AG09309 (cell line): Measurements from ENCODE around the gene SMARCA1.

Experiments
- DNase-seq: peaks from one replicate; pipeline ENCODE4 v3.0.0-alpha.2; 2010; ENCODE audit warnings: low read depth
- H3K4me3 ChIP-seq: 2 replicates; pipeline ENCODE4 v1.5.1; 2011; ENCODE audit warnings: mild to moderate bottlenecking, low read depth, low read length, moderate library complexity; ENCODE audit not compliant: control insufficient read depth
- TF ChIP-seq, protein P1 (sequence below): IDR thresholded peaks from 2 replicates; pipeline ENCODE4 v1.5.1; 2011; ENCODE audit warnings: mild to moderate bottlenecking, low read depth, low read length, inconsistent platforms; ENCODE audit not compliant: insufficient read depth, control insufficient read depth; ENCODE audit errors: missing control alignments

Gene SMARCA1

DNA sequence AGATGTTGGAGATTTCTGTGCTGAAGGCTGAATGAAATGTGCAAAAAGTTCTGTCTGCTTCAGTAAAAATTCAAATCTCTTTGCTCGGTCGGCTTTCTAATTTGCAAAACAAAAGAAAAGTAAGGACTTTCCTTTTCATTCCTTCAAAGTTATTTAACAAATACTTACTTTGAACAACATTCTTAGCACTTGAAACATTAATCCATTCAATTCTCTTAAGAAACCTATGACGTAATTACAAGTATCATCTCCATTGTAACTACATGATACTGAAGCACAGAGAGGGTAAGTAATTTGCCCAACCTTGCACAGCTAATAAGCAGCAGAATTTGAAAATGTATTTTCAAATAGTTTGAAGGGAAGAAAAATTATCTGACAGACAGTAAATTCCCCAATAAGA is 6.9 kb downstream of the SMARCA1 start:
- TF ChIP-seq, protein P1, sequence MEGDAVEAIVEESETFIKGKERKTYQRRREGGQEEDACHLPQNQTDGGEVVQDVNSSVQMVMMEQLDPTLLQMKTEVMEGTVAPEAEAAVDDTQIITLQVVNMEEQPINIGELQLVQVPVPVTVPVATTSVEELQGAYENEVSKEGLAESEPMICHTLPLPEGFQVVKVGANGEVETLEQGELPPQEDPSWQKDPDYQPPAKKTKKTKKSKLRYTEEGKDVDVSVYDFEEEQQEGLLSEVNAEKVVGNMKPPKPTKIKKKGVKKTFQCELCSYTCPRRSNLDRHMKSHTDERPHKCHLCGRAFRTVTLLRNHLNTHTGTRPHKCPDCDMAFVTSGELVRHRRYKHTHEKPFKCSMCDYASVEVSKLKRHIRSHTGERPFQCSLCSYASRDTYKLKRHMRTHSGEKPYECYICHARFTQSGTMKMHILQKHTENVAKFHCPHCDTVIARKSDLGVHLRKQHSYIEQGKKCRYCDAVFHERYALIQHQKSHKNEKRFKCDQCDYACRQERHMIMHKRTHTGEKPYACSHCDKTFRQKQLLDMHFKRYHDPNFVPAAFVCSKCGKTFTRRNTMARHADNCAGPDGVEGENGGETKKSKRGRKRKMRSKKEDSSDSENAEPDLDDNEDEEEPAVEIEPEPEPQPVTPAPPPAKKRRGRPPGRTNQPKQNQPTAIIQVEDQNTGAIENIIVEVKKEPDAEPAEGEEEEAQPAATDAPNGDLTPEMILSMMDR, result no peak
- DNase-seq, result no peak

DNA sequence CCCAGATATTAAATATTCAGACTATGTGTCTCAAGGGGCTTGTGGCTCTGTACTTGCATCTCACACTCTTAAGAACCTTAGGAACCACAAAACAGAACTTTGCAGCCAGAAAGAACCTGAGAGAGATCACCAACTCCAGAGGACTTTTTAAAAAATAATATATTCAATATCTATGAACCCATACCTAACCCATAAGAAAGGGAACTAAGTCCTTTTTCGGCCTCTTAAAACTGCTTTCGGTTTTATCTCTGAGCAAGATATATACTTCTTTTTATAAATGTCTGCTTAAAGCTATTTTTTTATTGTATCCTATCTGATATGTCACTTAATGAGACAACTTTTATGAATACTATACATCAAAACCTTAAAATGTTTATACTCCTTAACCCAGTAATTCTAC is 10.9 kb downstream of the SMARCA1 start:
- DNase-seq, result no peak
- no peak overlapping the region for H3K4me3 ChIP-seq
- TF ChIP-seq, protein P1, result no peak

More for the DNA sequence above, 6.9 kb downstream of the SMARCA1 start:
- H3K4me3 ChIP-seq, result no peak overlapping the region

GRCh38 chrX:129511689-129512088 is 11.6 kb downstream of the SMARCA1 start:
- DNase-seq, result no peak
- TF ChIP-seq, protein P1, result no peak
- H3K4me3 ChIP-seq, result no peak overlapping the region

DNA sequence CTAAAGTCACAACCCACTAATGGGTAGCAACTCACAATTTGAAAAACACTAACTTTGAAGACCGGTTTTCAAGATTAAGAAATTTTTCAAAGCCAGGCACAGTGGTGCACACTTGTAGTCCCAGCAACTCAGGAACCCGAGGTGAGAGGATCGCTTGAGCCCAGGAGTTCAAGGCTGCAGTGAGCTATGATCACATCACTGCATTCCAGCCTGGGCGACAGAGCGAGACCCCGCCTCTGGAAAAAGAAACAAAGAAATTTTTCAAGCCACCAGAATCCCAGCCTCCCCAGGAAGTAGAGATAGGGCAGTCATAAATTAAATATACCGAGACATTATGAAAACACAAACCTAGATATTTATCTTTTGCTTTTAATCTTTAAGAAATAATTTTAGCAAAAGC is 13.0 kb downstream of the SMARCA1 start:
- DNase-seq, result no peak
- TF ChIP-seq, protein P1, result no peak
- H3K4me3 ChIP-seq, result no peak overlapping the region

GRCh38 chrX:129497146-129497843 is 26.0 kb downstream of the SMARCA1 start:
- TF ChIP-seq, protein P1, result no peak
- DNase-seq, result no peak
- H3K4me3 ChIP-seq, result no peak overlapping the region

- H3K4me3 ChIP-seq, result no peak overlapping the region
- no peak for DNase-seq
- TF ChIP-seq, protein P1, result no peak
These were observed 26.7 kb downstream of the SMARCA1 start for GRCh38 chrX:129496625-129497024.

- TF ChIP-seq, protein P1, result no peak
- H3K4me3 ChIP-seq, result no peak overlapping the region
- no peak for DNase-seq
These were observed 27.4 kb downstream of the SMARCA1 start for GRCh38 chrX:129495900-129496299.
